K562 (cell line): ENCODE data around the gene CALU. TPM values are rescaled to one million over a fixed set of nuclear protein-coding genes. Genes with fewer than 3 reads are reported as not detected.

ENCODE experiments used
- FOXJ3 ChIP-seq: sonication (generic); formaldehyde crosslinking; IDR thresholded peaks from 2 replicates; pipeline ENCODE4 v1.4.0; 2020; ENCODE audit warnings: mild to moderate bottlenecking, missing genetic modification reagents
- GATAD2B ChIP-seq: fragments of 450-650 bp; IDR thresholded peaks from 2 replicates; pipeline ENCODE4 v1.6.1; 2017; ENCODE audit warnings: mild to moderate bottlenecking, borderline replicate concordance
- ILF3 ChIP-seq: fragments of 450-650 bp; IDR thresholded peaks from 2 replicates; pipeline ENCODE4 v1.6.1; 2018; ENCODE audit warnings: antibody characterized with exemption, mild to moderate bottlenecking, moderate library complexity, borderline replicate concordance
- KDM5B ChIP-seq: fragments of 200-600 bp; sonication (generic); IDR thresholded peaks from 2 replicates; pipeline ENCODE4 v1.6.1; 2012; ENCODE audit warnings: low read depth, mild to moderate bottlenecking, moderate library complexity, low read length, control low read depth, inconsistent platforms; ENCODE audit not compliant: insufficient replicate concordance
- MTF1 ChIP-seq: fragments of 250-450 bp; sonication (Bioruptor Pico); IDR thresholded peaks from 2 replicates; pipeline ENCODE4 v1.9.0; 2021; ENCODE audit warnings: moderate library complexity, mild to moderate bottlenecking, inconsistent platforms, borderline replicate concordance
- PML ChIP-seq: IDR thresholded peaks from 2 replicates; pipeline ENCODE4 v1.6.1; 2012; ENCODE audit warnings: low read length, inconsistent platforms
- PRPF4 ChIP-seq: fragments of 200-400 bp; formaldehyde crosslinking; IDR thresholded peaks from one replicate; pipeline ENCODE4 v1.6.1; 2017; ENCODE audit warnings: low read length, low read depth, mild to moderate bottlenecking; ENCODE audit not compliant: insufficient read depth, poor library complexity, severe bottlenecking
- RBM14 ChIP-seq: fragments of 200-400 bp; formaldehyde crosslinking; IDR thresholded peaks from 2 replicates; pipeline ENCODE4 v1.6.1; 2018; ENCODE audit warnings: low read depth, mild to moderate bottlenecking, low read length, moderate library complexity, borderline replicate concordance; ENCODE audit not compliant: insufficient read depth
- RHOXF2B ChIP-seq: fragments of 250-450 bp; sonication (Bioruptor Pico); conservative IDR thresholded peaks from 2 replicates; pipeline ENCODE4 v1.5.1; 2021
- SAFB2 ChIP-seq: fragments of 200-400 bp; formaldehyde crosslinking; IDR thresholded peaks from 2 replicates; pipeline ENCODE4 v1.6.1; 2018; ENCODE audit warnings: borderline replicate concordance, low read length, low read depth, moderate library complexity; ENCODE audit not compliant: severe bottlenecking
- SMC3 ChIP-seq: conservative IDR thresholded peaks from 2 replicates; pipeline ENCODE4 v1.6.1; 2011; ENCODE audit warnings: low read depth, low read length, improper control_type of control experiment; ENCODE audit not compliant: insufficient read depth
- STAG1 ChIP-seq: sonication (generic); formaldehyde crosslinking; IDR thresholded peaks from 2 replicates; pipeline ENCODE4 v1.5.0; 2020; ENCODE audit warnings: missing genetic modification reagents, borderline replicate concordance
- TGIF2 ChIP-seq: sonication (generic); formaldehyde crosslinking; IDR thresholded peaks from 2 replicates; pipeline ENCODE4 v1.8.1; 2022; ENCODE audit warnings: mild to moderate bottlenecking, missing genetic modification reagents, moderate library complexity
- ZNF184 ChIP-seq: sonication (generic); formaldehyde crosslinking; IDR thresholded peaks from 2 replicates; pipeline ENCODE4 v1.5.0; 2020; ENCODE audit warnings: missing genetic modification reagents
- ZNF224 ChIP-seq: sonication (generic); formaldehyde crosslinking; IDR thresholded peaks from 2 replicates; pipeline ENCODE4 v1.8.0; 2022; ENCODE audit warnings: mild to moderate bottlenecking, missing genetic modification reagents
- ZNF232 ChIP-seq: sonication (generic); formaldehyde crosslinking; IDR thresholded peaks from 2 replicates; pipeline ENCODE4 v1.8.0; 2022; ENCODE audit warnings: mild to moderate bottlenecking, missing genetic modification reagents
- ZNF239 ChIP-seq: fragments of 250-450 bp; sonication (Bioruptor Pico); IDR thresholded peaks from 2 replicates; pipeline ENCODE4 v1.4.0; 2020; ENCODE audit warnings: mild to moderate bottlenecking
- ZNF696 ChIP-seq: fragments of 250-450 bp; sonication (Bioruptor Pico); conservative IDR thresholded peaks from 2 replicates; pipeline ENCODE4 v1.4.0; 2020; ENCODE audit warnings: mild to moderate bottlenecking, moderate library complexity
- polyA plus RNA-seq, 8 experiments: library from polyadenylated mRNA; depleted of rRNA in 4 of 8; stranded (reverse) in 5 of 8; unstranded in 3 of 8; fragments of >200 nt; fragmentation: Nextera tagmentation in 2 of 8; fragmentation: Illumina TruSeq in 1 of 8; extraction: Ambion mirVana in 2 of 8; extraction: Trizol in 1 of 8; gene quantifications; 2 replicates each; pipeline versions ENCODE4 v1.2.1 to v1.2.3, GENCODE V29; 2011 to 2014; ENCODE audit warnings: inconsistent platforms in 1 of 8, missing spikeins in 1 of 8
- total RNA-seq, 7 experiments: library from RNA; depleted of rRNA in 6 of 7; stranded (reverse); fragments of >200 nt in 6 of 7; fragmentation: Illumina TruSeq in 2 of 7; extraction: Trizol in 2 of 7; gene quantifications; 2 replicates each; pipeline versions ENCODE4 v1.2.1 to v1.2.3, GENCODE V29; 2011 to 2021; ENCODE audit warnings: low replicate concordance in 1 of 7
- TF ChIP-seq, protein P1 (sequence below), 2 experiments: fragments of 450-650 bp in 1 of 2; sonication (generic) in 1 of 2; formaldehyde crosslinking; conservative IDR thresholded peaks; 2 replicates each; pipeline versions ENCODE4 v1.4.0 to v1.8.1; 2020 to 2022; ENCODE audit warnings: mild to moderate bottlenecking in 1 of 2, missing genetic modification reagents in 1 of 2
- TF ChIP-seq, protein P2 (sequence below): fragments of 450-650 bp; IDR thresholded peaks from 2 replicates; pipeline ENCODE4 v1.6.1; 2016; ENCODE audit warnings: mild to moderate bottlenecking
- TF ChIP-seq, protein P3 (sequence below): fragments of 250-450 bp; sonication (Bioruptor Pico); IDR thresholded peaks from 2 replicates; pipeline ENCODE4 v1.5.0; 2021; ENCODE audit warnings: mild to moderate bottlenecking, moderate library complexity

Gene CALU
- total and polyA plus RNA-seq, 9 of the 15 experiments (the other 6 are each of a cell fraction or from before 2014, with no cell fraction given) = 166 to 286 (median 215) TPM

DNA sequence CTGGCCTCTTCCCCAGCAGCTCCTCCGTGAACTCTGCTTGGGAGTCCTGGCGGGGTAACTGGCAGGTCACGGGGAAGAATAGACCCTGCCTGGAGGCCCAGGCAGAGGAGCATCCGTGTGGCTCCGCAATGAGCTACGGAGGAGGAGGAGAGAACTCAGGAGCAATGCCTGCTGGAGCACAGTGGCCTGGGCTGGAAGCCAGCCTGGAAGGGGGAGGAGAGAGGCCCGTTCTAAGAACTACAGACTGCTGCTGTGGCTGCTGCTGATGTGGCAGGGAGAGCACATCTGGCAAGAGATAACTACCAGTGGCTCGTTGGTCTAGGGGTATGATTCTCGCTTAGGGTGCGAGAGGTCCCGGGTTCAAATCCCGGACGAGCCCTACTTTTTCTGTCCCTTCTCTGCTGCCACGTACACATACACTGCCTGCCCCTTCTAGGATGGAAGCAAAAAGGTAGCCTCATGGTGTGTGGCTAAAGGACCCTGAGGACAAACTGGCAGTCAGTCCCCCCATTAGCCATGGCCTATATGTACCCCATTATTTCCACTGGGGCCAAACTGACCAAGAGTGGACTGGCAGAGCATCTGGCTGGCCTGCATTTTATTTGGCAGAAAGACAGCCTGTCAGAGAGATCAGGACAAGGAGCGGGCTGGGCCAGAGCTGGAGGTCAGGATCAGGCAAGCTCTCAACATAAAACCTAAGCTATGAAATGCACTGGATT is 44.1 kb downstream of the CALU start (continued):
- peak; percentile 25 for TF ChIP-seq KDM5B
- TF ChIP-seq TGIF2 (CRISPR knock-in tag) = no peak
- TF ChIP-seq, protein P1, sequence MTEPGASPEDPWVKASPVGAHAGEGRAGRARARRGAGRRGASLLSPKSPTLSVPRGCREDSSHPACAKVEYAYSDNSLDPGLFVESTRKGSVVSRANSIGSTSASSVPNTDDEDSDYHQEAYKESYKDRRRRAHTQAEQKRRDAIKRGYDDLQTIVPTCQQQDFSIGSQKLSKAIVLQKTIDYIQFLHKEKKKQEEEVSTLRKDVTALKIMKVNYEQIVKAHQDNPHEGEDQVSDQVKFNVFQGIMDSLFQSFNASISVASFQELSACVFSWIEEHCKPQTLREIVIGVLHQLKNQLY (CRISPR knock-in tag; conservative IDR thresholded peaks at IDR 0.05) = 0 out of 4 replicates have a peak, but pooled peaks of 1 of the 2 experiments have one; percentile 9
- 0 out of 2 replicates have a peak, but pooled peaks have one; percentile 37 for TF ChIP-seq RHOXF2B
- no peak for TF ChIP-seq GATAD2B
- TF ChIP-seq ZNF232 = no peak
- TF ChIP-seq ZNF224 (CRISPR knock-in tag) = no peak
- TF ChIP-seq ZNF696 (CRISPR knock-in tag) = no peak
- TF ChIP-seq MTF1 (CRISPR knock-in tag) = no peak
- TF ChIP-seq FOXJ3 (CRISPR knock-in tag) = no peak
- TF ChIP-seq ILF3 = no peak
- no peak for TF ChIP-seq ZNF184 (CRISPR knock-in tag)
- TF ChIP-seq, protein P2, sequence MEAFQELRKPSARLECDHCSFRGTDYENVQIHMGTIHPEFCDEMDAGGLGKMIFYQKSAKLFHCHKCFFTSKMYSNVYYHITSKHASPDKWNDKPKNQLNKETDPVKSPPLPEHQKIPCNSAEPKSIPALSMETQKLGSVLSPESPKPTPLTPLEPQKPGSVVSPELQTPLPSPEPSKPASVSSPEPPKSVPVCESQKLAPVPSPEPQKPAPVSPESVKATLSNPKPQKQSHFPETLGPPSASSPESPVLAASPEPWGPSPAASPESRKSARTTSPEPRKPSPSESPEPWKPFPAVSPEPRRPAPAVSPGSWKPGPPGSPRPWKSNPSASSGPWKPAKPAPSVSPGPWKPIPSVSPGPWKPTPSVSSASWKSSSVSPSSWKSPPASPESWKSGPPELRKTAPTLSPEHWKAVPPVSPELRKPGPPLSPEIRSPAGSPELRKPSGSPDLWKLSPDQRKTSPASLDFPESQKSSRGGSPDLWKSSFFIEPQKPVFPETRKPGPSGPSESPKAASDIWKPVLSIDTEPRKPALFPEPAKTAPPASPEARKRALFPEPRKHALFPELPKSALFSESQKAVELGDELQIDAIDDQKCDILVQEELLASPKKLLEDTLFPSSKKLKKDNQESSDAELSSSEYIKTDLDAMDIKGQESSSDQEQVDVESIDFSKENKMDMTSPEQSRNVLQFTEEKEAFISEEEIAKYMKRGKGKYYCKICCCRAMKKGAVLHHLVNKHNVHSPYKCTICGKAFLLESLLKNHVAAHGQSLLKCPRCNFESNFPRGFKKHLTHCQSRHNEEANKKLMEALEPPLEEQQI = 0 out of 2 replicates have a peak, but pooled peaks have one; percentile 57
- TF ChIP-seq SMC3 = no peak; the same call in 1 of the 2 replicates
- no peak for TF ChIP-seq PRPF4
- no peak for TF ChIP-seq RBM14
- no peak for TF ChIP-seq SAFB2
- TF ChIP-seq, protein P3, sequence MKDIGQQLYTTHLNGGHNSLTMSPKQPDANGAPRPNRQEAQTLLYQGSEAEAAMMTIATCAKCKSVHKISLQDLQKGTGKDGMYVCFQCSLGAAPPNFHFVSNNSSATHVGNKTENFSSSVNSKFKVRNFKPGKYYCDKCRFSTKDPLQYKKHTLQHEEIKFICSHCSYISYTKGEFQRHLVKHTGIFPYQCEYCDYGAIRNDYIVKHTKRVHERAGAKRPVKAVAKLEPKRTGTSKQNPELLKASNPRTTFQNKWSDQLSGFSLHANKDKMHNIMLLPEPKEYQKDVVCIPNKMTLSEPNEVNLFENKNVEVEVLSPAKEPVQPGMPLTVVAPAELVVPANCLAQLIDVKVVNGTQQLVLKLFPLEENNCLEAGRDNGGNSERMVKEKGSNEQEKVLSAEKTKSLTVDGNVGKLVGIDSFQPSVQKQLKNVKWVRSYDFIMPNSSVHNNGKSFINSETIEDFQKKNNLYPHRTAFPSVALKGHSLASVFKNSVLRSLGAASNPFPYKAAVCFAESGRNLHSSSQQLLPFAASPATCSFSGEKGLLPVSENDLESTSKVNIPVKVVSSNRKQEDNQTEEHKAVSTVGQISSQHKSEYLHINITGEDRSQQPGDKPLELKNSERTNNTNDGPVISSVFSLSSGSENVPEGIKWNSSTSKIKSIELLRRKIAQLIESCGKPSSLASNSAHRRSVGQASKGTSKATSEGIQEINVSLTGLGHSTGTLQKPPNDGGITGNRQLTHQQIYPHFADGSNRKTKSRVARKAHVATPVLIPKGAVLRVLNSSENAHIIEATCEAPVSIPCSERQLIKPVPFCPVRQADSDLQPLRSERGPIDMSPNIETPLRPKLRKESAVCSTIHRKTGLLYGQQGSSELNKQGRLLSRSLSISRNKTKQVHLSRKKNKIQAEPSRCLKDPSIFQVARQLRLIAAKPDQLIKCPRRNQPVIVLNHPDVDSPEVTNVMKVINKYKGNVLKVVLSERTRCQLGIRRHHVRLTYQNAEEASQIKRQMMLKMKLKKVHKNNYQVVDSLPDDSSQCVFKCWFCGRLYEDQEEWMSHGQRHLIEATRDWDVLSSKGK (CRISPR knock-in tag) = no peak
- no peak for TF ChIP-seq ZNF239 (CRISPR knock-in tag)
- no peak; the same call in 1 of the 2 replicates for TF ChIP-seq PML
- no peak for TF ChIP-seq STAG1 (CRISPR knock-in tag)
